Measurements from ENCODE around the gene KCNAB2.

Gene KCNAB2

GRCh38 chr1:6099787-6100765 is 54.4 kb downstream of the KCNAB2 start:
- no peak for DNase-seq

- DNase-seq: no peak
Observed at GRCh38 chr1:6100861-6101783, 55.4 kb downstream of the KCNAB2 start.

GRCh38 chr1:6101826-6102531 is 56.3 kb downstream of the KCNAB2 start:
- DNase-seq: no peak

GRCh38 chr1:6102532-6102845 is 56.8 kb downstream of the KCNAB2 start:
- no peak for DNase-seq

GRCh38 chr1:6103111-6103853 is 57.6 kb downstream of the KCNAB2 start:
- no peak for DNase-seq

GRCh38 chr1:6103854-6104530 is 58.3 kb downstream of the KCNAB2 start:
- no peak for DNase-seq

GRCh38 chr1:6104631-6105030 is 58.9 kb downstream of the KCNAB2 start:
- DNase-seq: no peak

GRCh38 chr1:6105218-6105679 is 59.6 kb downstream of the KCNAB2 start:
- no peak for DNase-seq

- DNase-seq: no peak
Observed at GRCh38 chr1:6105763-6106162, 60.1 kb downstream of the KCNAB2 start.

GRCh38 chr1:6106321-6106731 is 60.6 kb downstream of the KCNAB2 start:
- DNase-seq: no peak

- no peak for DNase-seq
Observed at GRCh38 chr1:6106977-6107376, 61.3 kb downstream of the KCNAB2 start.

GRCh38 chr1:6107409-6108356 is 62.0 kb downstream of the KCNAB2 start:
- DNase-seq: no peak

- DNase-seq: no peak
Observed at GRCh38 chr1:6108476-6108875, 62.8 kb downstream of the KCNAB2 start.

GRCh38 chr1:6108937-6109614 is 63.4 kb downstream of the KCNAB2 start:
- peak; percentile 37 for DNase-seq

GRCh38 chr1:6109688-6110087 is 64.0 kb downstream of the KCNAB2 start:
- no peak for DNase-seq

- DNase-seq: no peak
Observed at GRCh38 chr1:6110326-6110725, 64.6 kb downstream of the KCNAB2 start.

GRCh38 chr1:6111571-6111970 is 65.9 kb downstream of the KCNAB2 start:
- peak; percentile 97 for DNase-seq

- DNase-seq: no peak
Observed at GRCh38 chr1:6111991-6112689, 66.5 kb downstream of the KCNAB2 start.

GRCh38 chr1:6112690-6113005 is 67.0 kb downstream of the KCNAB2 start:
- no peak for DNase-seq
